MCF 10A (cell line): ENCODE measurements around the gene CMTM5. TPM values are rescaled to one million over a fixed set of nuclear protein-coding genes. Genes with fewer than 3 reads are reported as not detected.

Experiments
- BruUV-seq: library from RNA; stranded (reverse); fragments of 400-500 nt; replicated peaks from 2 replicates; lab custom pipeline; 2021; lab: Mats Ljungman, UMichigan
- CTCF ChIA-PET: fragments of 300-600 bp; sonication (Branson Sonifier 250); formaldehyde crosslinking; extraction: SDS; loops from one replicate; lab custom pipeline; 2021; ENCODE audit warnings: antibody characterized with exemption, inconsistent platforms; lab: Yijun Ruan, JAX
- POLR2A ChIA-PET: fragments of 300-600, 350-650 bp; sonication (Branson Sonifier 250); formaldehyde crosslinking; extraction: SDS; loops from one replicate; lab custom pipeline; 2020; ENCODE audit warnings: antibody characterized with exemption, inconsistent platforms; lab: Yijun Ruan, JAX
- DNase-seq: peaks from one replicate; pipeline ENCODE4 v3.0.0-alpha.2; 2018; ENCODE audit not compliant: unreplicated experiment
- H3K27ac Mint-ChIP-seq: one replicate; pipeline ENCODE4 v1.8.0; 2022; ENCODE audit warnings: mild to moderate bottlenecking, low read depth, mixed read lengths; ENCODE audit not compliant: unreplicated experiment
- H3K27me3 Mint-ChIP-seq: one replicate; pipeline ENCODE4 v1.8.0; 2022; ENCODE audit warnings: mixed read lengths; ENCODE audit not compliant: insufficient read depth, unreplicated experiment
- H3K36me3 Mint-ChIP-seq: one replicate; pipeline ENCODE4 v1.8.0; 2022; ENCODE audit warnings: mild to moderate bottlenecking, moderate library complexity, mixed read lengths; ENCODE audit not compliant: insufficient read depth, unreplicated experiment
- H3K4me1 Mint-ChIP-seq: one replicate; pipeline ENCODE4 v1.8.0; 2022; ENCODE audit warnings: mixed read lengths; ENCODE audit not compliant: insufficient read depth, unreplicated experiment
- H3K4me3 Mint-ChIP-seq: one replicate; pipeline ENCODE4 v1.8.0; 2022; ENCODE audit warnings: mild to moderate bottlenecking, moderate library complexity, mixed read lengths; ENCODE audit not compliant: unreplicated experiment
- H3K9me3 Mint-ChIP-seq: one replicate; pipeline ENCODE4 v1.8.0; 2022; ENCODE audit warnings: mixed read lengths; ENCODE audit not compliant: unreplicated experiment
- intact Hi-C: fragments of 100-400 bp; cut with micrococcal nuclease; formaldehyde crosslinking; loops from 2 replicates; pipeline ENCODE4 v1.14.1; 2022
- microRNA-seq: library from miRNA; unstranded; fragments of <30 nt; microRNA quantifications from one replicate; pipeline ENCODE4 v1.2.0, GENCODE V29; 2022
- total RNA-seq: library from RNA; stranded (reverse); gene quantifications from 2 replicates; pipeline ENCODE4 v1.2.3, GENCODE V29; 2022
- TF ChIP-seq, protein P1 (sequence below): fragments of 200-600 bp; IDR thresholded peaks from one replicate; pipeline ENCODE4 v1.8.0; 2022; ENCODE audit warnings: antibody characterized with exemption, mild to moderate bottlenecking; ENCODE audit not compliant: unreplicated experiment

CMTM5 gene
- total RNA-seq, 1 experiment from 2014 or later, result not detected

DNA sequence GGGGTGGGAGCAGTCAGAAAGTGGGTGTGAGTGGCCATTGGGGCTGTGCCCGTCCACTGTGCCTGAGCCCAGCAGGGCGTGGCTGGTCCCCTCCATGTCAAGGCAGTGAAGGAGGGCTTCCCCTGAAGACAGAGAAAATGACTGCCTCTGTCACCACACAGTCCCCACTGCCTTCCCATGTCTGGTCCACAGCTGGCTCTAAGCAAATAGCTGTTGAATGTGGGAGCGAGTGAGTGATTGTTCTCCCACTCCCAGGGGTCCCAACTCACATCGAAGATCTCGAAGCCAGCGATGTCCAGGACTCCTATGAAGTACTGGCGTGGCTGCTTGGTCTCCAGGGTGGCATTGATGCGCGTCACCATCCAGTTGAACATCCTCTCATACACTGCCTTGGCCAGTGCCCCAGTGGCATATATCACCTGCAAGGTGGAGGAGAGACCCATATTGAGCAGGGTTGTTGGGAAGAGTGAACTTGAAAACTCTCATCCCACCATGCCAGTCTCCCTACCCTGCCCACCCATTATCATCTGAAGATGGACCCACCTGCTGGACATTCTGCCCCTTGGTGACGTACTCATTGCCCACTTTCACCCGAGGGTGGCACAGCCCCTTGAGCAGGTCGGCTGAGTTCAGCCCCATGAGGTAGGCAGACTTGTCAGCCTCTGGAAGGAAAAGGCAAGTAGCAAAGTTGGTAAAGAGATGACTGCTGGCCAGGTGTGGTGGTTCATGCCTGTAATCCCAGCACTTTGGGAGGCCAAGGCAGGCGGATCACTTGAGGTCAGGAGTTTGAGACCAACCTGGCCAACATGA, 52.0 kb downstream of the CMTM5 start:
- DNase-seq, result no peak
- ChIA-PET POLR2A (no interaction called here), CTCF (no interaction called here)
- H3K4me3 Mint-ChIP-seq, result no peak overlapping the region
- TF ChIP-seq, protein P1, sequence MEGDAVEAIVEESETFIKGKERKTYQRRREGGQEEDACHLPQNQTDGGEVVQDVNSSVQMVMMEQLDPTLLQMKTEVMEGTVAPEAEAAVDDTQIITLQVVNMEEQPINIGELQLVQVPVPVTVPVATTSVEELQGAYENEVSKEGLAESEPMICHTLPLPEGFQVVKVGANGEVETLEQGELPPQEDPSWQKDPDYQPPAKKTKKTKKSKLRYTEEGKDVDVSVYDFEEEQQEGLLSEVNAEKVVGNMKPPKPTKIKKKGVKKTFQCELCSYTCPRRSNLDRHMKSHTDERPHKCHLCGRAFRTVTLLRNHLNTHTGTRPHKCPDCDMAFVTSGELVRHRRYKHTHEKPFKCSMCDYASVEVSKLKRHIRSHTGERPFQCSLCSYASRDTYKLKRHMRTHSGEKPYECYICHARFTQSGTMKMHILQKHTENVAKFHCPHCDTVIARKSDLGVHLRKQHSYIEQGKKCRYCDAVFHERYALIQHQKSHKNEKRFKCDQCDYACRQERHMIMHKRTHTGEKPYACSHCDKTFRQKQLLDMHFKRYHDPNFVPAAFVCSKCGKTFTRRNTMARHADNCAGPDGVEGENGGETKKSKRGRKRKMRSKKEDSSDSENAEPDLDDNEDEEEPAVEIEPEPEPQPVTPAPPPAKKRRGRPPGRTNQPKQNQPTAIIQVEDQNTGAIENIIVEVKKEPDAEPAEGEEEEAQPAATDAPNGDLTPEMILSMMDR, result no peak
- H3K36me3 Mint-ChIP-seq, result no peaks in the 10 kb centered on the region
- no peaks in the 10 kb centered on the region for H3K9me3 Mint-ChIP-seq
- H3K4me1 Mint-ChIP-seq, result no peaks in the 10 kb centered on the region
- BruUV-seq, result no TSS peak
- peaks cover 38% of the 10 kb centered on the region for H3K27me3 Mint-ChIP-seq
- intact Hi-C loops, result no loop called here
- H3K27ac Mint-ChIP-seq, result no peak overlapping the region

Small RNA genes lying within 50 kb of the gene (microRNA-seq; reads per million reads assigned to microRNA genes)
- gene MIR208A (not detected), gene MIR208B (not detected)

Other genes with a start within 250 kb of the CMTM5 start
- 1.5 and 2.4 TPM in 2 replicates for gene SLC7A8, start 193.4 kb upstream of the CMTM5 start, total RNA-seq
- not detected in 2 replicates for gene RNF212B, start 139.1 kb upstream of the CMTM5 start, total RNA-seq
- 6.6 and 9.3 TPM in 2 replicates for gene HOMEZ, start 90.9 kb upstream of the CMTM5 start, total RNA-seq
- gene PPP1R3E, start 74.2 kb upstream of the CMTM5 start, total RNA-seq, result 7.2 and 7.8 TPM in 2 replicates
- gene BCL2L2, start 70.2 kb upstream of the CMTM5 start, total RNA-seq, result 41.2 and 42.5 TPM in 2 replicates
- gene PABPN1, start 55.6 kb upstream of the CMTM5 start, total RNA-seq, result 153 and 167 TPM in 2 replicates
- not detected in 2 replicates for gene SLC22A17, start 24.2 kb upstream of the CMTM5 start, total RNA-seq
- gene EFS, start 11.9 kb upstream of the CMTM5 start, total RNA-seq, result not detected in 2 replicates
- gene IL25, start 4.2 kb upstream of the CMTM5 start, total RNA-seq, result not detected in 2 replicates
- not detected in 2 replicates for gene MYH6, start 31.2 kb downstream of the CMTM5 start, total RNA-seq
- gene MYH7, start 58.6 kb downstream of the CMTM5 start, total RNA-seq, result not detected in 2 replicates
- 44.5 and 46.8 TPM in 2 replicates for gene NGDN, start 92.7 kb downstream of the CMTM5 start, total RNA-seq
- 1.8 and 2.1 TPM in 2 replicates for gene ZFHX2, start 174.7 kb downstream of the CMTM5 start, total RNA-seq
- gene THTPA, start 179.2 kb downstream of the CMTM5 start, total RNA-seq, result 16.8 and 22.4 TPM in 2 replicates
- 89.2 and 95.7 TPM in 2 replicates for gene AP1G2, start 190.7 kb downstream of the CMTM5 start, total RNA-seq
- gene JPH4, start 201.7 kb downstream of the CMTM5 start, total RNA-seq, result not detected in 2 replicates